HG03066 (cell line): ENCODE results near the gene GALNTL6.
"Not testable (repeated sequence)": the region's sequence is repeated elsewhere in the genome, so short reads cannot be mapped to it uniquely, and the experiment has no call there.

Experiments
- ATAC-seq: cut with Tn5 transposase; IDR thresholded peaks from one replicate; pipeline ENCODE4 v1.9.1; 2021; ENCODE audit warnings: low read depth; ENCODE audit not compliant: unreplicated experiment

Gene GALNTL6

DNA sequence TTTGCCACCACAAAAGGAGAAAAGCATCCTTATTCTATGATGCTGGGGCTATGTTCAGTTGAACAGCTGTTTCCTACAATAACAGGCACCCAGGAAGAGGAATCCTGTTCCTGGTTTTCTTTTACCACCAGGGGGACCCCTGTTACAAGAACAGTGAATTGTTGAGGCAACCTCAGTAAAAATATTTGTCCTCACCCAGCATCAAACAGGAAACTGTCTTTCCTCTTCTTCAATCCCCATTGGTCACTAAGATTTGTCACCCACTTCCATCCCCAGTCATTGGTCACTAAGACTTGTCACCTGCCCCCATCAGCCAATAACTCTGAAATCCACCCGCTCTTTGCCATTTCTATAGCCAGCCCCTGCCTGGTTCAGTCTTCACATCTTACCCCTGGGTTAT is 1211.9 kb downstream of the GALNTL6 start:
- ATAC-seq = peak; percentile 91

DNA sequence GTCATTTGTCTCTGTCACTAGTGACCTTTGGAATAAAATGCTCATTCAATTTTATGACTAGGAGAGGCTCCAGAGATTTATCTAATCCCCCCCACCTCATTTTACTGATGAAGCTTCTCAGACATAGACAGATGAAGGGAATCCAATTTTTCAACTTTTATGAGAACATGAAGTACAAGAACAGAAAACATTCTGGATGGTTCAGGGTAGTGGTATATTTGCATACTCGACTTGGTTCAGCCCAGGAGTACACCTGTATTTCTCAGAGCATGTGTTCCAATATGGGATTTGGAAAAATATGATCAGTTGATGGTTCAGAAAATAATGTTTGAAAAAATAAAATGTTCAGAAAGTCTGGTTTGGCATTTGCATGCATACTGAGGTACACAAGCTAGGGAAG is 1224.0 kb downstream of the GALNTL6 start:
- no peak for ATAC-seq

- no peak for ATAC-seq
Measured at GRCh38 chr4:173038192-173038896, 1225.1 kb downstream of the GALNTL6 start.

GRCh38 chr4:173039617-173040577 is 1226.7 kb downstream of the GALNTL6 start:
- no peak for ATAC-seq

DNA sequence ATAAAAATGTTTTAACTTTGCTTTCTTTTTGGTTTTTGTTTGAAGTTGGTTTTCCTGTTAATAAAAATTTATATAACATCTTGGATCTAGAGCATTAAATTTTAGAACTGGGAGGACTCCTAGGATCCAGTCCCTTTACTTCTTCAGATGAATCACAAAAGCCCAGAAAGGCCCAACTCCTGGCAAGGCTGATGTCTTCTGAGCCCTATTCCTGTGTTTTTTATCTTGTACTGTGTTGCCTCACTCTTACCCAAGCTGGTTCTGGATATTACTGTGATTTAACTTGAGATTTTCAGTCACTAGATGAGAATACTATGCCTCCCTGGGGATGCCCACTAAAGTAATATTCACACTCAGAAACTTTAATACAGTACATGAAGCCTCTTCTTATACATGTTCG is 1228.3 kb downstream of the GALNTL6 start:
- no peak for ATAC-seq

- not testable (repeated sequence) for ATAC-seq
Measured at GRCh38 chr4:173042139-173042538, 1228.9 kb downstream of the GALNTL6 start.

- ATAC-seq = no peak
Measured at GRCh38 chr4:173044340-173044739, 1231.1 kb downstream of the GALNTL6 start.

DNA sequence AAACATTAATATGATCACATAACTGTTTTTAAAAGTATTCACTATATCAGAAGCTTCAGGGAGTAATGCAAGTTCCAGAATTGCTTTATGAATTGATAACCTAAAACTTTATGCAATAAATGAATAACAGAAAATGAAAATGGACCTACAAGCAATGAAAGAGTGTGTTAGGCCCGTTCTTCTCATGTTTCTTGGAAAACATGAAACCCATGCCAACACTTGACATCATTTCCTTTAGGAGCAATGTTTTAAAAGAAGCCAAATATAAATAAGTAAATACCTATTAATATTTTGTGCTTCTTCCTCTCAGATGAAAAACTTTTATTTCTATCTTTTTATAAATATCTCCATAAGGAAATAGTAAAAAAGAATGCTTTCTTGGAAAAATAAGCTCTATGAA is 1232.4 kb downstream of the GALNTL6 start:
- ATAC-seq = no peak

DNA sequence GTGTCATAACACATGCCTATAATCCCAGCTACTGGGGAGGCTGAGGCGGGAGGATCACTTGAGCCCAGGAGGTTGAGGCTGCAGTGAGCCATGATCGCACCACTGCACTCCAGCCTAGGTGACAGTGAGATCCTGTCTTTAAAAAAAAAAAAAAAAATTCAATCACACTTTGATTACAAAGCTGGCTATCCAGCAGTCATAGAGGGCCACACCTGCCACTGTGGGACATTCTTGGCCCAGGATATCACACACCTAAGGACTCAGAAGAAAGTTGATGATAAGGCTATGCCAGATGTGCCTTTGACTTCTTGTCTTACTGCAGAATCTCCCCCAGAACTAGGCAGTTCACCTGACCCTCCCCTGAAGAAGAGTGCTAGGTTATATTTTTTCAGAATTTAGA is 1232.9 kb downstream of the GALNTL6 start:
- no peak for ATAC-seq

DNA sequence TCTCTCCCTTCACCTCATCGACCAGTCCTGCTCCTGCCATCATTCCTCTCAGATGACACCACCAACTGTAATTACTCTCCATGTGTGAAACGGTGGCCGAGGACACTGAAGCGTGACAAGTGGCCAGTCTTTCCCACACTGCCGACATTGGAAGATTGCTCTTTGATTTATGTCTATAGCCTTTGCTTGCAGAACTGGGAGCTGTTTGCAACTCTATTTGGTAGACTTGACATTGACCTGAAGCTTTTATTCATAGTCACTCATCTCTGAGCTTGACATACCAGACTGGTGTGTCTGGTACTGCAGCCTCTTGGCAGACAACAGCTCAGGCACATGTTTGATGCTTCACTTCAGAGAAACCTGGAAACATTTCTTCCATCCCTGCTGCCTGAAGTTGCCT is 1233.6 kb downstream of the GALNTL6 start:
- ATAC-seq = no peak

GRCh38 chr4:173051232-173051631 is 1238.0 kb downstream of the GALNTL6 start:
- no peak for ATAC-seq

DNA sequence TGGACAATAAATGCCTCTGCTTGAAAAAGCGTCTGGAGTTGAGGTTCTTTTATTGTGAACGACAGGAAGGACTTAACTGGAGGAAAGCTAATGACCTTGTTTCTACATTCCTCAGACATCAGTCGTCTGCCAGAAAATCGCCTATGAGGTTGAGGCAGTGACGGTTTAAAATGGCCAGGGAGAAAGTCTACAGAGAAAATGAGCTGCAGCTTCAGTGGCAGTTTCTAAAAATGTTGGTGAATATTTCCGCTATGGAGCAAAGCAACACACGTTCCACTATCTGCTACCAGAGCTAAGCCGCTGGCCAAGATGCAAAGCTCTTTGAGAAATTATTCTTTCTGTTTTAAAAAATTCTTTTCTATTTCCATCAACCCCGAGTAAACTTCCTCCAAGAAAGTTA is 1238.5 kb downstream of the GALNTL6 start:
- ATAC-seq = no peak

- no peak for ATAC-seq
Measured at GRCh38 chr4:173052439-173052838, 1239.2 kb downstream of the GALNTL6 start.

DNA sequence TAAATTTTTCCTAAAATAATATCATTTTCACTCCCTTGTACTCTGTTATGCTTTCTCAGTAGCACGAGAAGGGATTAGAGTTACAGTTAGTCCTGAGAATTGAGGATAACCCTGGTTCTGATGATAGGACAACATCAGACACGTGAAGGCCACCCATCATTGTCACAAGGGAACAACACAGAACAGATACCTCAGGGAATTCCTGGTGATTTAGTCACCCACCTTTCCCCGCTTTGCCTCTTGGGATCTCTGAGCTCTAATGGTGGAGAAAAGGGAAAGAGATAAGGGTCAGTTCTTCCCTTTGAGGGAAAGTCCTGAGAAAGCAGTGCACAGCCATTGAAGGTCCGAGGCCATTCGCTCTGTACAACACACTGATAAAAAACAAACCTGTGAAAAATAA is 1243.1 kb downstream of the GALNTL6 start:
- ATAC-seq = no peak

- ATAC-seq = no peak
Measured at GRCh38 chr4:173056710-173057109, 1243.5 kb downstream of the GALNTL6 start.

DNA sequence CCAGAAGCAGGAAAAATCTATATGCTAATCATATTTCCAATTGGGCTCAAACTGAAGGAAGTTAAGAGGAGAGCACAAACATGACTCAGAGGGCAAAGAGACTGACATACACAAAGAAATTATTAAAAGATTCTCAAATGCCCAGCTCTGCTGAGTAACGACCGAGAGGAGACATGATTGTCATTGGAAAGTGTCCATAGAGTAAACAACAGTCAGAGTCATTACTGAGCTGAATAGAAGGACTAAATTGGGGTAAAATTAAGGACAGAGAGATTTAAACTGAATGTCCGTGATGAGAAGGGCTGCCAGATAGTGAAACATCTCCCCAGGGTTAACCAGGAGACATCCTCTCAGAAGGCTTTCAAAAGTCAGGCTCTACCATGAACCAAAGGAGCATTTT is 1244.2 kb downstream of the GALNTL6 start:
- no peak for ATAC-seq

GRCh38 chr4:173057901-173058300 is 1244.7 kb downstream of the GALNTL6 start:
- no peak for ATAC-seq

GRCh38 chr4:173061160-173061559 is 1248.0 kb downstream of the GALNTL6 start:
- no peak for ATAC-seq

- no peak for ATAC-seq
Measured at GRCh38 chr4:173073939-173074500, 1260.8 kb downstream of the GALNTL6 start.

DNA sequence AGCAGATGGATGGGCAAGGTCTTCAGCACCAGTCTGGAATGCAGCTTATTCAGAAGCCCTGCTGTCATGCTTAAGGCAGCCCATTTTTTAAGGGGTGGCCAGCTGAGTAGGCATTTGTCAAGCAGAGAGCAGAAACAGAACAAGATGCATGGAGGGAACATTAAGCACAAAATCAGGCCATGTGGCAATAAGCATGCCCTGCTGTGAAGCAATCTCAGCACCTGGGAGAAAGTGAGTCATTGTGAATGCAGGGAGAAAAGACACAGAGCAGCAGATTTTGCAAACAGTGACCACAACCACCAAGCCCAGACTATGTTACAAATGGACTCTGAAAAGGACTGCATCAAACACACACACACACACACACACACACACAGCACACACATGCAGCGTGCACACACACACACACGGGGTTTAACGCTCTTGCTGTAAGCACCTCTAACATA is 1261.3 kb downstream of the GALNTL6 start:
- ATAC-seq = no peak

DNA sequence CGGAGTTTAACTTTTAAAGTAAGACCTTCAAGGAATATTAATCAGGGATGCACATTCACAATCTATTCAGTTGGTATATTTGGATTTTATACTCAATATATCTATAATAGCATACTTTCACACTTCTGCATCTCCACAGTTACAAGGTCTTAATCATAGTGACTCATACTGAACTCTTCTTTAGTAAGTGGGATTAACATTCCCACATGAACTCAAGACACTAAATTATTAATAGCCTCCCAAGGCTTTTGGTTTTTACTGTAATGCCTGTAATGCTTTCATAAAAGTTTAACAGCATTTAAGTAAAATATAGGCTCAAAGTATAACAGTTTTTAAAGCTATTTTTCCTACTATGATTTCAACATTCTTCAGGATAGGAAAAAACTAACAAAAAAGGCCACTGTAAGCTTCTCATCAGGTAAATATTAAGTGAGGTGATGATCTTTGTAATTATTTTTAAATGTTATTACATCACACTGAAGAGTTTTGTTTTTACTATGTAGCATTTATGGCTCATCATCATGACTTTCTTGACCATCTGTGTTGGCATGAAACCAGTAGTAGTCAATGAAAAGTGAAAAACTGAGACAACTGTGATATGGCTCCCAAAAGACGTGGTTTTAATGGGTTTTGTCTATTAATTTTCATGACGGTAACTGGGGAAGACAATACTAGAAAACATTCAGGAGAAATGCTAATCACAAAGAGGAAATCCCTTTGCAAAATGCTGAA is 1263.9 kb downstream of the GALNTL6 start:
- ATAC-seq = no peak
